SU-DHL-6 (cell line): Measurements from ENCODE around the gene KRT12.

ENCODE experiments used
- H2AFZ ChIP-seq: fragments of 200-600 bp; sonication (generic); 2 replicates; pipeline ENCODE4 v1.6.1; 2014; ENCODE audit warnings: low read depth, mild to moderate bottlenecking, moderate library complexity, mixed read lengths, antibody characterized with exemption, low read length; ENCODE audit not compliant: severe bottlenecking
- H3F3A ChIP-seq: fragments of 200-600 bp; shearing (Covaris generic); 2 replicates; pipeline ENCODE4 v1.6.0; 2016; ENCODE audit warnings: antibody characterized with exemption, mild to moderate bottlenecking; ENCODE audit not compliant: insufficient read depth
- H3K27ac ChIP-seq: fragments of 200-600 bp; sonication (generic); 2 replicates; pipeline ENCODE4 v1.5.1; 2016; ENCODE audit warnings: low read depth, mild to moderate bottlenecking, low read length, moderate library complexity, mixed read lengths
- H3K27me3 ChIP-seq: fragments of 200-600 bp; sonication (generic), shearing (Covaris generic); 2 replicates; pipeline ENCODE4 v1.6.0; 2014; ENCODE audit warnings: mild to moderate bottlenecking, low read length
- H3K36me3 ChIP-seq: fragments of 200-600 bp; sonication (generic); 2 replicates; pipeline ENCODE4 v1.6.1; 2014; ENCODE audit warnings: mild to moderate bottlenecking, low read length, mixed read lengths
- H3K4me2 ChIP-seq: fragments of 300-600, 200-600 bp; shearing (Covaris generic), sonication (generic); 2 replicates; pipeline ENCODE4 v1.6.0; 2014; ENCODE audit warnings: low read length, low read depth, mild to moderate bottlenecking; ENCODE audit not compliant: poor library complexity, severe bottlenecking
- H3K4me3 ChIP-seq: fragments of 200-600 bp; sonication (generic); 2 replicates; pipeline ENCODE4 v1.5.1; 2014; ENCODE audit warnings: antibody characterized with exemption, low read length, mild to moderate bottlenecking, mixed read lengths; ENCODE audit not compliant: insufficient read depth, poor library complexity, severe bottlenecking
- H3K79me2 ChIP-seq: fragments of 200-600 bp; sonication (generic); 2 replicates; pipeline ENCODE4 v1.6.1; 2014; ENCODE audit warnings: mild to moderate bottlenecking, low read length, moderate library complexity; ENCODE audit not compliant: insufficient read depth
- H3K9ac ChIP-seq: fragments of 200-600 bp; sonication (generic); 2 replicates; pipeline ENCODE4 v1.7.0; 2014; ENCODE audit warnings: mild to moderate bottlenecking, low read length
- H3K9me2 ChIP-seq: fragments of 200-600 bp; sonication (generic); replicated peaks from 2 replicates; pipeline ENCODE4 v1.6.1; 2014; ENCODE audit warnings: low read length; ENCODE audit not compliant: insufficient read depth
- H3K9me3 ChIP-seq: fragments of 200-600 bp; sonication (generic); 2 replicates; pipeline ENCODE4 v1.6.1; 2014; ENCODE audit warnings: low read length, mixed read lengths; ENCODE audit not compliant: insufficient read depth
- H4K20me1 ChIP-seq: fragments of 200-600 bp; sonication (generic); 2 replicates; pipeline ENCODE4 v1.6.1; 2014; ENCODE audit warnings: low read depth, mild to moderate bottlenecking, antibody characterized with exemption, low read length, moderate library complexity, mixed read lengths
- EZH2phosphoT487 ChIP-seq: fragments of 200-600 bp; sonication (generic), shearing (Covaris generic); conservative IDR thresholded peaks from 2 replicates; pipeline ENCODE4 v1.6.1; 2018; ENCODE audit warnings: mild to moderate bottlenecking, antibody characterized with exemption, low read length, moderate library complexity, mixed read lengths
- TF ChIP-seq, protein P1 (sequence below): fragments of 200-600 bp; sonication (generic); IDR thresholded peaks from one replicate; pipeline ENCODE4 v1.5.1; 2017; ENCODE audit warnings: antibody characterized with exemption, mild to moderate bottlenecking, low read length, moderate library complexity; ENCODE audit not compliant: insufficient read depth, poor library complexity, severe bottlenecking

The KRT12 gene

DNA sequence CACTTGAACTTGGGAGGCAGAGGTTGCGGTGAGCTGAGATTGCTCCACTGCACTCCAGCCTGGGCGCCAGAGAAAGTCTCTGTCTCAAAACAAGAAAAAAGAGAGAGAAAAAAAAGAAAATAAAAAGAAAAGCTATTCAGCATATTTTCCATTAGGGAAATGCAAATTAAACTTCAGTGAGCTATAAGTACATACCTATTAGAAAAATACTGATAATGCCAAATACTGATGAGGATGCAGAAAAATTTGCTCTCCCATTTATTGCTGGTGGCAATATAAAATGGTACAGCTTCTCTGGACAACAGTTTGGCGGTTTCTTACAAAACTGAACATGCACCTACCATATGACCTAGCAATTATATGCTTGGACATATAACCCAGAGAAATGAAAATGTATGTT lies 54.4 kb downstream of the KRT12 start:
- Histone ChIP-seq H3K36me3 (peaks cover 5% of the 10 kb centered on the region; the same call in 1 of the 2 replicates), H3K4me3 (no peak overlapping the region), H3F3A (peaks cover 4% of the 10 kb centered on the region; the same call in 1 of the 2 replicates), H3K79me2 (no peaks in the 10 kb centered on the region), H2AFZ (no peak overlapping the region), H4K20me1 (no peaks in the 10 kb centered on the region), H3K9ac (no peak overlapping the region), H3K4me2 (no peak overlapping the region), H3K9me3 (no peaks in the 10 kb centered on the region), H3K9me2 (no peaks in the 10 kb centered on the region), H3K27ac (no peak overlapping the region), H3K27me3 (no peaks in the 10 kb centered on the region)
- TF ChIP-seq EZH2phosphoT487 = no peak
- TF ChIP-seq, protein P1, sequence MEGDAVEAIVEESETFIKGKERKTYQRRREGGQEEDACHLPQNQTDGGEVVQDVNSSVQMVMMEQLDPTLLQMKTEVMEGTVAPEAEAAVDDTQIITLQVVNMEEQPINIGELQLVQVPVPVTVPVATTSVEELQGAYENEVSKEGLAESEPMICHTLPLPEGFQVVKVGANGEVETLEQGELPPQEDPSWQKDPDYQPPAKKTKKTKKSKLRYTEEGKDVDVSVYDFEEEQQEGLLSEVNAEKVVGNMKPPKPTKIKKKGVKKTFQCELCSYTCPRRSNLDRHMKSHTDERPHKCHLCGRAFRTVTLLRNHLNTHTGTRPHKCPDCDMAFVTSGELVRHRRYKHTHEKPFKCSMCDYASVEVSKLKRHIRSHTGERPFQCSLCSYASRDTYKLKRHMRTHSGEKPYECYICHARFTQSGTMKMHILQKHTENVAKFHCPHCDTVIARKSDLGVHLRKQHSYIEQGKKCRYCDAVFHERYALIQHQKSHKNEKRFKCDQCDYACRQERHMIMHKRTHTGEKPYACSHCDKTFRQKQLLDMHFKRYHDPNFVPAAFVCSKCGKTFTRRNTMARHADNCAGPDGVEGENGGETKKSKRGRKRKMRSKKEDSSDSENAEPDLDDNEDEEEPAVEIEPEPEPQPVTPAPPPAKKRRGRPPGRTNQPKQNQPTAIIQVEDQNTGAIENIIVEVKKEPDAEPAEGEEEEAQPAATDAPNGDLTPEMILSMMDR = no peak
